SU-DHL-6 (cell line): ENCODE measurements around the gene MMP20.

Source experiments
- H2AFZ ChIP-seq: fragments of 200-600 bp; sonication (generic); 2 replicates; pipeline ENCODE4 v1.6.1; 2014; ENCODE audit warnings: low read depth, mild to moderate bottlenecking, moderate library complexity, mixed read lengths, antibody characterized with exemption, low read length; ENCODE audit not compliant: severe bottlenecking
- H3F3A ChIP-seq: fragments of 200-600 bp; shearing (Covaris generic); 2 replicates; pipeline ENCODE4 v1.6.0; 2016; ENCODE audit warnings: antibody characterized with exemption, mild to moderate bottlenecking; ENCODE audit not compliant: insufficient read depth
- H3K27ac ChIP-seq: fragments of 200-600 bp; sonication (generic); 2 replicates; pipeline ENCODE4 v1.5.1; 2016; ENCODE audit warnings: low read depth, mild to moderate bottlenecking, low read length, moderate library complexity, mixed read lengths
- H3K27me3 ChIP-seq: fragments of 200-600 bp; sonication (generic), shearing (Covaris generic); 2 replicates; pipeline ENCODE4 v1.6.0; 2014; ENCODE audit warnings: mild to moderate bottlenecking, low read length
- H3K36me3 ChIP-seq: fragments of 200-600 bp; sonication (generic); 2 replicates; pipeline ENCODE4 v1.6.1; 2014; ENCODE audit warnings: mild to moderate bottlenecking, low read length, mixed read lengths
- H3K4me2 ChIP-seq: fragments of 300-600, 200-600 bp; shearing (Covaris generic), sonication (generic); 2 replicates; pipeline ENCODE4 v1.6.0; 2014; ENCODE audit warnings: low read length, low read depth, mild to moderate bottlenecking; ENCODE audit not compliant: poor library complexity, severe bottlenecking
- H3K4me3 ChIP-seq: fragments of 200-600 bp; sonication (generic); 2 replicates; pipeline ENCODE4 v1.5.1; 2014; ENCODE audit warnings: antibody characterized with exemption, low read length, mild to moderate bottlenecking, mixed read lengths; ENCODE audit not compliant: insufficient read depth, poor library complexity, severe bottlenecking
- H3K79me2 ChIP-seq: fragments of 200-600 bp; sonication (generic); 2 replicates; pipeline ENCODE4 v1.6.1; 2014; ENCODE audit warnings: mild to moderate bottlenecking, low read length, moderate library complexity; ENCODE audit not compliant: insufficient read depth
- H3K9ac ChIP-seq: fragments of 200-600 bp; sonication (generic); 2 replicates; pipeline ENCODE4 v1.7.0; 2014; ENCODE audit warnings: mild to moderate bottlenecking, low read length
- H3K9me2 ChIP-seq: fragments of 200-600 bp; sonication (generic); replicated peaks from 2 replicates; pipeline ENCODE4 v1.6.1; 2014; ENCODE audit warnings: low read length; ENCODE audit not compliant: insufficient read depth
- H3K9me3 ChIP-seq: fragments of 200-600 bp; sonication (generic); 2 replicates; pipeline ENCODE4 v1.6.1; 2014; ENCODE audit warnings: low read length, mixed read lengths; ENCODE audit not compliant: insufficient read depth
- H4K20me1 ChIP-seq: fragments of 200-600 bp; sonication (generic); 2 replicates; pipeline ENCODE4 v1.6.1; 2014; ENCODE audit warnings: low read depth, mild to moderate bottlenecking, antibody characterized with exemption, low read length, moderate library complexity, mixed read lengths
- CTCF ChIP-seq: fragments of 200-600 bp; sonication (generic); IDR thresholded peaks from one replicate; pipeline ENCODE4 v1.5.1; 2017; ENCODE audit warnings: antibody characterized with exemption, mild to moderate bottlenecking, low read length, moderate library complexity; ENCODE audit not compliant: insufficient read depth, poor library complexity, severe bottlenecking
- EZH2phosphoT487 ChIP-seq: fragments of 200-600 bp; sonication (generic), shearing (Covaris generic); conservative IDR thresholded peaks from 2 replicates; pipeline ENCODE4 v1.6.1; 2018; ENCODE audit warnings: mild to moderate bottlenecking, antibody characterized with exemption, low read length, moderate library complexity, mixed read lengths

Gene MMP20

GRCh38 chr11:102583141-102583873 lies 41.8 kb downstream of the MMP20 start:
- no peak overlapping the region for H2AFZ ChIP-seq
- no peaks in the 10 kb centered on the region for H3F3A ChIP-seq
- H3K4me3 ChIP-seq, result no peak overlapping the region
- H3K27ac ChIP-seq, result no peak overlapping the region
- no peaks in the 10 kb centered on the region for H3K27me3 ChIP-seq
- peaks cover 16% of the 10 kb centered on the region; the same call in 1 of the 2 replicates for H3K36me3 ChIP-seq
- H3K4me2 ChIP-seq, result no peak overlapping the region
- H4K20me1 ChIP-seq, result no peaks in the 10 kb centered on the region
- H3K9me3 ChIP-seq, result peaks cover 7% of the 10 kb centered on the region; the same call in 1 of the 2 replicates
- no peak overlapping the region for H3K9ac ChIP-seq
- TF ChIP-seq EZH2phosphoT487, result no peak
- no peak for TF ChIP-seq CTCF
- H3K9me2 ChIP-seq, result no peaks in the 10 kb centered on the region
- H3K79me2 ChIP-seq, result no peaks in the 10 kb centered on the region

GRCh38 chr11:102582140-102582539 lies 43.0 kb downstream of the MMP20 start:
- no peak for TF ChIP-seq CTCF
- no peak for TF ChIP-seq EZH2phosphoT487
- H3F3A ChIP-seq, result no peaks in the 10 kb centered on the region

GRCh38 chr11:102581066-102581465 lies 44.1 kb downstream of the MMP20 start:
- Histone ChIP-seq H3K9ac (no peak overlapping the region), H3K27me3 (no peaks in the 10 kb centered on the region), H3K36me3 (peaks cover 16% of the 10 kb centered on the region; the same call in 1 of the 2 replicates), H4K20me1 (no peaks in the 10 kb centered on the region), H3K9me2 (no peaks in the 10 kb centered on the region), H3F3A (no peaks in the 10 kb centered on the region), H3K9me3 (peaks cover 7% of the 10 kb centered on the region; the same call in 1 of the 2 replicates), H3K27ac (no peak overlapping the region), H2AFZ (no peak overlapping the region), H3K4me2 (no peak overlapping the region), H3K4me3 (no peak overlapping the region), H3K79me2 (no peaks in the 10 kb centered on the region)
- TF ChIP-seq CTCF, result no peak

More at GRCh38 chr11:102582140-102582539, 43.0 kb downstream of the MMP20 start:
- Histone ChIP-seq H3K36me3 (peaks cover 16% of the 10 kb centered on the region; the same call in 1 of the 2 replicates), H3K27me3 (no peaks in the 10 kb centered on the region), H3K4me3 (no peak overlapping the region), H3K9me2 (no peaks in the 10 kb centered on the region), H2AFZ (no peak overlapping the region), H3K4me2 (no peak overlapping the region), H4K20me1 (no peaks in the 10 kb centered on the region), H3K27ac (no peak overlapping the region), H3K9me3 (peaks cover 7% of the 10 kb centered on the region; the same call in 1 of the 2 replicates), H3K9ac (no peak overlapping the region), H3K79me2 (no peaks in the 10 kb centered on the region)
